HG03565 (cell line): ENCODE results near the gene PSMB5.
A peak's percentile ranks its signal among the peaks of the same experiment; 100 is the strongest.

Experiments used
- ATAC-seq: cut with Tn5 transposase; IDR thresholded peaks from one replicate; pipeline ENCODE4 v1.9.1; 2021; ENCODE audit warnings: mild to moderate bottlenecking, moderate library complexity; ENCODE audit not compliant: unreplicated experiment

The PSMB5 gene

GRCh38 chr14:23034498-23035302 is at the start of gene PSMB5:
Gene PSMB5, minus strand, starts transcription at chr14:23034900. Its CDS starts 19 bp downstream, at chr14:23034881.
- ATAC-seq: peak; percentile 87

DNA sequence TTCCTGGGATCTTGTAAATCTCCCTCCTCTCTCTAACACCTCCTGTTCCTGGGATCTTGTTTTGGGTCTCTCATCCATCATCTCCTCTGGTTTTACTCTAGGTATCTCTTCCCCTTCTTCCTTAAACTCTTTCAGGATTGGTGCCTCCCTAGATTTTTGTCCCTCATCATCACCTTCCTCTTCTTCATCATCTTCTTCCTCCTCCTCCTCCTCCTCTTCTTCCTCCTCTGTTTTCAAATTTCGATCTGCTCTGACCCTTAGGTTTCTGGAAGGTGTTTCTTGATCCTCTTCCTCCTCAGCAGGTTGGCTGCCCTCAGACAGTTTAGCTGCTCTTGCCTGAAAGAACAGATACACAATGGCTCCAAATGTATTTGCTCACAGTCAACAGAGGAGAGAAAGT is 45.8 kb upstream of the PSMB5 start:
- no peak for ATAC-seq

- ATAC-seq: no peak
Observed at GRCh38 chr14:23079716-23080115, 45.0 kb upstream of the PSMB5 start.

DNA sequence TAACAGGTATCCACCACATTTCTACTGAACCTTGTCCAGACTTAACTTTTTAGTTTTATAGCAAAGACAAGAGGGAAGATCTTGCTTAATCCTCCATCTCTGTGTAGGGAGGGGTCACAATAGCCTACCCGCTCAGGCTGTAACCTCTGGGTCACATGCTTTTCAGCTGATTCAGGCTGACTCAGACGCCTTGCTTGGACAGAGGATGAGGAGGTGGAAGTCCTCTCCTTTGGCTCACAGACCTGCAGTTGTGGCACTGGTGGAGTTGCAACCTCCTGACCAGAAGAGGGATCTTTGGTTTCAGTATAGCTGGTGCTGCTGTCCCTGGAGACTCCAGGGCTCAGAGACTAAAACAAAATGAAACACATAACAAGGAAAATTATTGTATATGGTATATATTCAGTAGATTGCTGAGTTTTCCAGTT is 44.0 kb upstream of the PSMB5 start:
- no peak for ATAC-seq

DNA sequence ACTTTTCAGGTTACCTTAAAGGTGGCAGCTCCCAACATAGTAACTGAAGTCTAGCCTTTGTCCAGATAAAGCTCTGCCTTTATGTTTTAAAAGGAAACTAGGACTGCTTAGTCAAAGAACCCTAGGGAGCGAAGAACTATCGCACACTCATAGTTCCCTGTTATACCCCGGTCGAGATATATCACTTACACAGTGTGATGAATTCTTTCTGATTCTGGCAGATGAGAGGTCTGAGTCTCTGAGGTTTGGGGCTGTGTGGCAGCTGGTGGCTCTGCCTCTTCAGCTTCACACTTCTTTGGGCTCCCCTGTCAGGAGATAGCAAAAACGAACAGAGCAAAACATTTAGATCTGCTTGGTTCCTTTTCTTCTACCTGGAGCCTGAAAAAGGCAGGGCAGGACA is 43.3 kb upstream of the PSMB5 start:
- no peak for ATAC-seq

GRCh38 chr14:23076785-23077408 is 42.2 kb upstream of the PSMB5 start:
- ATAC-seq: no peak

- ATAC-seq: no peak
Observed at GRCh38 chr14:23074906-23075305, 40.2 kb upstream of the PSMB5 start.

DNA sequence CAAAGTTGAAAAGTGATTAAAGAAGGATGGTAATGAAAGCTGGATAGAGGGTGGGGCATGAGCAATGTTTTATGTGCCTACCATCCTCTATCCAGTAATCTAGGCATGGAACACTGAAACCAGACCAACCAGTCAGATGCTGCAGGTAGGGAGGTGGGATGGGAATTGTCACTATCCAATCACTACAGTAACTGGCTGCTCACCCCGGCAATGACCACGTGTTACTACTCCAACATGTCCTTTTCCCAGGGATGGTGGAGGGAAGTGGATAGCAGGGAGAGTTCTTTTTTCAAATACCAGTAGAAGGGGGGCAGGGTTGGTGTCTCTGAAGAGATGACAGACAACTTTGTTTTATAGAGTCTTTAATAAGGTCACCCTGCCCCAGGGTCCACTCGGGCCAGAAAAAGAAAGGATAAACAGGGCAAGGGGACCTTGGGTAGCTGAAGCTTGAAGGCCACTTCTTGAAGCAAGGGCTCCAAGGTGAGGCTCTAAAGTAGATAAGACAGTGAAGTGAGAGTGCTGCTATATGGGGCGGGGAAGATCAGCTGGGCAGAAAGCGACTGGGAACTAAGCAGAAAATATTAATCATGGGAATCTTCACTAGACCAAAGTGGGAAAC is 37.3 kb upstream of the PSMB5 start:
- no peak for ATAC-seq

GRCh38 chr14:23071244-23071920 is 36.7 kb upstream of the PSMB5 start:
- peak; percentile 78 for ATAC-seq

- no peak for ATAC-seq
Observed at GRCh38 chr14:23070262-23071129, 35.8 kb upstream of the PSMB5 start.

DNA sequence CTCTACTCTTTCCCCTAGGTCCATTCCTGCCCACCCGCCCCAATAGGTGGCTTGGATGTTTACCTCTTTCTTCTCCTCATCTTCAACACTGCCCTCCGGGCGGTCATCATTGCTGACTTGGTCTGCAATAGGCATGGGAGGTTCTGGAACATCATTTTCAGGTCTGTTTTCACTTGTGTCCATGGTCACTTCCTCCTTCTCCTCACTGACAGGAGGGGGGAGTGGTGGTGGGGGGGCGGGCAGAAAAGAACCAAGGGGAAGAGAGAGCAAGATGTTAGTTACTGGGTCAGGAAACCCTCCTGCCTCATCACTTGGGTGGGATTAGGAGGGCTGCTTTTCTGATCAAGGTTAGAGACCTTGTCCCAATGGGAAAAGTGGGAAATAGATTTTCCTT is 34.7 kb upstream of the PSMB5 start:
- ATAC-seq: no peak

- peak; percentile 64 for ATAC-seq
Observed at GRCh38 chr14:23068789-23069412, 34.2 kb upstream of the PSMB5 start.

DNA sequence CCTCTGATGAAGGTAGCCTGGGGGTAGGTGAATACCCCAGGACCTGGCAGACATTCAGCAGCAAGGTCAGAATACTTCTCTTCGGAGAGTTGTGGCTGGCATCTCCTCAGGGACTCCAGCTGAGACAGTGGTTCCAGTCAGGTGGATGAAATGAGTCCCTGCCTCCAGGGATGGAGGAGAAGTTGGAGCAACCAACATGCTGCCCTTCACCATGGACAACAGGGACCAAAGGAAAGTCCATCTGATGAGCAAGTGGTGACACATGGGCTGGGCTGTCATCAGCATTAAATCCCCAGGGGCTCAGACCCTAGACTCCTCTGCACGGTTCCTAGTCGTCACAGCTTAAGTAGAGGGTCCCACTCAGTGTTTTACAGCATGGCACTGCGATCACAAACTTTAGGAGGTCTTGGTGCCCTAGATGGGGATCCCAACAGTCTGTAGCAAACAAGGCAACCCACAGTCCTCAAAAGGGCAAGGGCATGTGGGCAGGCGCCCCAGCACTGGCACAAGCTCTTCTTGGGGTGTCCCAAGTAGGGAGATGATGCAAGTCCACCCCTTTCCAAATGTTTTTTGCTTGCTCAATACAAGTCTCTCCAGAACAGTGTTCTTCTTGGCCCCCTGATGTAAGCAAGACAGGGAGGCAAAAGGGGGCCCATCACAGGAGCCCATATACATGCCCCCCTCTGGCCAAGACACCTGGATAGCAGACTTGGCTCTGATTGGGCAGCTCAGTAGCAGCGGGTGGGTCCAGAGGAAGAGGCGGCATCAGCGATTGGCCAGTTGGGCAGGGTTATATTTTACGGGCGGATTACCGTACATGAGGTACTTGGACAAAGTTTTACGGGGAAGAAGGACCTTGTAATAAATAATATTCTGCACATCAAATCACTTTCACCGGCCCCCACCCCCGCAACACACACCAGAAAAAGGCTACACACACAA is 33.4 kb upstream of the PSMB5 start:
- ATAC-seq: no peak

DNA sequence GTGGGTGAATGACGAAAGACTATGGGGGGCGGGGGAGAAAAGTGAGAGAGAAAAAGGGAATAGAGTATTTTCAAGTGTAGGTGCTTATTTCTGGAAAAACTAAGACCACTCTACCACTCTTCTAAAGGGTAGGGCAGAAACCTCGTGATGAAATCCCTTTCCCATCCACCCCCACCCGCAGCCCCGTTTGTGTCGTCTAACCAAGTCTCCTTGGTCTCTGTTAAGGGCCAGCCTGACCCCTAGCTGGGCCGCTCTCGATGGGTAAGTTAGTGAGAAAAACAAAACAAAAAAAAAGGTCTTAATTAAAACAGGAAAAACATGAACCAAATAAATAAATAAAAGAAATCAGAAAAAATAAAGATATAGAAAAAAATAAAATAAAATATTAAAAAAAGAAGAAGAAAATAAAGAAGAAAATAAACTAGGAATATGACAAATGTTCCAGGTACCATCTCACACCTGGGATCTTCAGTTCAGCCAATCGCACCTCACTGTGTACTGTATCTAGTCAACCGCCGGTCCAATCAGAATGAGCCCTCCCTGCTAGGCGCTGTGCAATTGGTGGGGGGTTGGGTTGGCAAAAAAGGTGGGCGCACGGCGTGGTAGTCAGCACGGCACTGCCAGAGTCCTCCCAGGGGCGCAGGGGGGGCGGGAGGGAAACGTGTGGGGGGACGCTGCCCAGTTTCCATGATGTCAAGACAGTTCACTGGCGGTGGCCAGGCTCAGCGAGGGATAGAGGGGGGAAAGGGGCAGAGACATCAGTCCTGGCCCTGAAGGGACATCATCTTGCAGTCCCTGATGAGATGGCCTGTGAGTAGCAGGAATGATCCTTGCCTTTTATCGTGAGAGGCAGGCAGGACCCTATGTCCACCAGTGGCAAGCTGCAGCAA is 32.4 kb upstream of the PSMB5 start:
- no peak for ATAC-seq

GRCh38 chr14:23066368-23066767 is 31.7 kb upstream of the PSMB5 start:
- ATAC-seq: no peak

DNA sequence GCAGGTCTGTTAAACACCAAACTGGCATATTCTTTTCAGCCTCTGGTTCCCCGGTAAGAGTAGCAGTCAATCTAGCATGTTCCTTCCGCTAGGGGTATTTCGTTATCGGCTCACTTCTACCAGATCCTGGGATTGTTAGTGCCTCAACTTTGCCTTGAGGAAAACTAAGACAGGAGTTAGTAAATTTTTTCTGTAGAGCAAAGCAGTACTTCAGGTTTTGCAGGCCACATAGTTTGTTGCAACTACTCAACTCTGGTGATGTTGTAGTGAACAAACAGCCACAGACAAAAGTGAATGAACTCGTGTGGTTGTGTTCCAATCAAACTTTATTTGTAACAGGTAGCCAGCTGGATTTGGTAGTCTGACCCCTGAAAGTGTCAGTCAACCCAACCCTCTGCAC is 28.9 kb upstream of the PSMB5 start:
- ATAC-seq: no peak

DNA sequence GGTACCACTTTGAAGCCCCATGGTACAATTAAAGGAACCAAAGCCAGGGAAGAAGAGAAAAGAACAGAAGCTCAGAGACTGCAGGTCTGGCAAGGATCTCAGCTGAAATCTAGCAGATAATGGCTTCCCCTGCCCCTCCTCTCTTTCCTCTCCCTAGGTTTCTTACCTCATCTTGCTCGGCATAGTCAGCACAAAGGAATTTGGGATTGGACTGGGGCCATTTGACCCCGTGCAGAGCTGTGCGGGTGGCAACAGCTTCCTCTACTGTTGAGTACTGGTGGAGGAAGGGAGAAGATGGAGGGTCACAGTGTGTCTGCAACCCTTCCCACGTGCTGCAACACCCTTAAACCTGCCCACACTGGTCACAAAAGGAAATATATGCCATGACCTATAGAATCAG is 27.3 kb upstream of the PSMB5 start:
- no peak for ATAC-seq
